Astrocyte of the spinal cord (primary cell): ENCODE measurements around the gene RABL2B.

Experiments used
- DNase-seq: peaks from one replicate; pipeline ENCODE4 v3.0.0; 2011; ENCODE audit warnings: low read depth, low spot score
- H3K4me3 ChIP-seq: 2 replicates; pipeline ENCODE4 v1.5.1; 2011; ENCODE audit warnings: low read depth, mild to moderate bottlenecking, low read length, moderate library complexity
- CTCF ChIP-seq: IDR thresholded peaks from 2 replicates; pipeline ENCODE4 v1.5.1; 2012; ENCODE audit warnings: low read depth, mild to moderate bottlenecking, low read length, inconsistent platforms
- in situ Hi-C: cut with HindIII; loops from 2 replicates; pipeline ENCODE4 v1.10.0; 2017; ENCODE audit warnings: low sequenced_read_pairs

The RABL2B gene

GRCh38 chr22:50735739-50736030, 47.8 kb downstream of the RABL2B start:
- no peak overlapping the region for H3K4me3 ChIP-seq
- in situ Hi-C loops: no loop called here
- no peak for DNase-seq
- no peak for TF ChIP-seq CTCF

- in situ Hi-C loops: no loop called here
- DNase-seq: no peak
- H3K4me3 ChIP-seq: no peak overlapping the region
- TF ChIP-seq CTCF: no peak
Measured at GRCh38 chr22:50734986-50735738, 48.3 kb downstream of the RABL2B start.

DNA sequence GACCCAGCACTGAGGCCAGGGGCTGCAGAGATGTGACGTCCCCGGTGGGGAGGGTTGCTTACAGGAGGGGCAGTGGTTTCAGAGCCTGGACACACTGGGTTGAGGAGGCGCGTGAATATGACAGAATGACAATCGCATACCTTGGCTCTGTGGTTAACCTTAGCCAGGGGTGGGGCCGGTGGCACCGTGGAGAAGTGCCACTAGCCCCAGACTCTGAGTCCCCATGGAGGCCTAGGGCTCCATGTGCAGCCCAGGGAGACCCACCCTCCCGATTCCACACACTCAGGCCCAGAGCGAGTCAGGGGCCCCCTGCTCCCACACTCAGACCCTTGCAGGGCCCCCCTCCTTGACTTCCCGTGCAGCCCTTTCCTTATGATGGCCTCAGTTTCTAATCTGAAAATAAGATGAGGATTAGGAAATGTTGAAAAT, 49.1 kb downstream of the RABL2B start:
- DNase-seq: no peak

GRCh38 chr22:50733521-50734342, 49.7 kb downstream of the RABL2B start:
- TF ChIP-seq CTCF: no peak
- in situ Hi-C loops: no loop called here
- DNase-seq: no peak
- H3K4me3 ChIP-seq: no peak overlapping the region

More for the DNA sequence above, 49.1 kb downstream of the RABL2B start:
- in situ Hi-C loops: no loop called here
- TF ChIP-seq CTCF: no peak
- no peak overlapping the region for H3K4me3 ChIP-seq

GRCh38 chr22:50732681-50733080, 50.8 kb downstream of the RABL2B start:
- in situ Hi-C loops: no loop called here
- no peak overlapping the region for H3K4me3 ChIP-seq
- no peak for TF ChIP-seq CTCF
- DNase-seq: no peak

DNA sequence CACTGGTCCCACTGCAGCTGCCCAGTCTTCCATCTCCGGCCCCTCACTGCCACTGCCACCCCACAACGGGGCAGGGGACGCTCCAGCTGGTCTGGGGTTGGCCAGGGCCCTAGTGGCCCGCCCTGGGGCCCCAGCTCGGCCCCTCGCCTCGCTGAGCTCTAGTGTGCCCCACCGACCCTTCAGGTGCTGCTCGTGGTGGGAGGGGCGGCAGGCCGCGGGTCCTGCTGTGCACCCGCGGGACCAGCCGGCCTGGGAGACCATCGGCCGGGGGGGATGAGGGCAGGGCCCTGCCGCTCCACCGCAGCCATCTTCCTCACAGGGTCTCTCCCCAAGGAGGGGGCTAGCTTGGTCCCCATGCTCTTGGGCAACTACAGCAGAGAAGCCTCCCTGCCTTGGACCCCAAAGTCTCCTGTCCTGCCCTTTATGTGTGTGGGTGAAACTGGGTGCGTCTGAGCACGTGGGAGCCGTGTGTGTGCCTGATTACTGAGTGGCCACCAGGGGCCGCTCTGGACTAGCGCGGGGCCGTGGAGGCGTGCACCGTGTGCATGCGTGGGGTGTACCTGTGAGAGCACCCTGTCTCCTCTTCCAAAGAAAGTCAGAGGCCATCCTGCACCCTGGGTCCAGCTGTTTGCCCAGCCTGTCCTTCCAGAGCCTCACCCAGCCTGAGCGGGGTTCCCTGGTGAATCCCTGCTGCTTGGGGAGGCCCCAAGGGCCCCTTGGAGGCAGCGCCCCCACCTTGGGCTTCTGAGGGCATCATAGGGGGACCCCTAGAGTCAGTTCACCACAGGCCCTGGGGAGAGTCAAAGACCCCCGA, 51.4 kb downstream of the RABL2B start:
- no peak overlapping the region for H3K4me3 ChIP-seq
- DNase-seq: no peak
- in situ Hi-C loops: no loop called here
- peak; percentile 89 for TF ChIP-seq CTCF
